HEK293T (cell line): ENCODE data around the gene CANT1.

ENCODE experiments used
- BHLHE40 ChIP-seq: fragments of 450-650 bp; IDR thresholded peaks from 2 replicates; pipeline ENCODE4 v1.6.1; 2016; ENCODE audit warnings: mild to moderate bottlenecking, moderate library complexity, borderline replicate concordance
- FOXK2 ChIP-seq: fragments of 450-650 bp; IDR thresholded peaks from 2 replicates; pipeline ENCODE4 v1.6.1; 2016; ENCODE audit warnings: mild to moderate bottlenecking
- SP1 ChIP-seq: fragments of 450-650 bp; IDR thresholded peaks from 2 replicates; pipeline ENCODE4 v1.6.1; 2017

DNA sequence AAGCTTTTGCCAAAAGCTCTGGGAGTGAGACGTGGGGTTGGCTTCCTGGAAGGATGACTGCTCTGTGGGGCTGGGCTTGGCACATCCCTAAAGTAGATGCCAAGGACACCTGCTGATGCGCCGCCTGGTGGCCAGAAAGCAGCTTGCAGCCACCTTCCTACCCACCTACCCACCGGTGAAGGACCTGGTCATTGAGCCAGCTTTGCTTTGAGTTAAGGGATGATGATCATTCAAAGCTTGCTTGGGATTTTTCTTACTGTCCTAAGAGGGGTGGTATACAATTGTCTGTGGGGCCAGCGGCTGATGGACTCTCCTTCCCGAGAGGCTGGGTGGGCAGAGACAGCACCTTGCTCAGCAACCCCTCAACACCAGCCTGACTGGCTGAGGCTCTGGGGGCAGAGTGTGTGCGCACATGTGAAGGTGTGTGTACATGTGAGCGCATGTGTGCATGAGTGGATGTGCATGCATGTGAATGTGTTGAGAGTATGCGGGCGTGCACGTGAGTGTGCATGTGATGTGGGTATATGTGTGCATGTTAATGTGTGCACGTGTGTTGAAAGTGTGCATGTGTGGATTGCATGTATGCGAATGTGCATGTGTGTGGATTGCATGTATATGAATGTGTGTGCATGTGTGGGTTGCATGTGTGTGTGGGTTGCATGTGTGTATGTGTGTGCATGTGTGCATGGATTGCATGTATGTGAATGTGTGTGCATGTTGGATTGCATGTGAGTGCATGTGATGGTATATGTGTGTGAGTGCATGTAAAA, 33.0 kb upstream of the CANT1 start:
- TF ChIP-seq SP1 (no peak), BHLHE40 (no peak), FOXK2 (no peak)
